ENCODE results near the gene KDM4E.

- no peak for TF ChIP-seq POLR2AphosphoS5 (IDR thresholded peaks at IDR 0.05; ENCODE audit: low read depth, low read length)
- TF ChIP-seq FOXP2 (optimal IDR thresholded peaks at IDR 0.05; ENCODE audit: borderline replicate concordance, extremely low read depth, extremely low read length, insufficient read depth): no peak
These were observed 47.9 kb downstream of the KDM4E start for GRCh38 chr11:95072948-95073347.
